Suprapubic skin (tissue), 3 donors: ENCODE results near the gene CNNM4.

Experiments used
- EP300 ChIP-seq: sonication (generic); formaldehyde crosslinking; IDR thresholded peaks from one replicate; pipeline ENCODE4 v1.6.1; 2017; ENCODE audit warnings: antibody characterized with exemption
- TF ChIP-seq, protein P1 (sequence below), 2 donors: fragments of 200-600 bp in 1 of 2; fragments of 450-650 bp in 1 of 2; sonication (generic) in 1 of 2; IDR thresholded peaks; one replicate each; pipeline ENCODE4 v1.5.1; 2016 to 2019; ENCODE audit warnings: antibody characterized with exemption in 2 of 2, mild to moderate bottlenecking in 1 of 2, moderate library complexity in 1 of 2

DNA sequence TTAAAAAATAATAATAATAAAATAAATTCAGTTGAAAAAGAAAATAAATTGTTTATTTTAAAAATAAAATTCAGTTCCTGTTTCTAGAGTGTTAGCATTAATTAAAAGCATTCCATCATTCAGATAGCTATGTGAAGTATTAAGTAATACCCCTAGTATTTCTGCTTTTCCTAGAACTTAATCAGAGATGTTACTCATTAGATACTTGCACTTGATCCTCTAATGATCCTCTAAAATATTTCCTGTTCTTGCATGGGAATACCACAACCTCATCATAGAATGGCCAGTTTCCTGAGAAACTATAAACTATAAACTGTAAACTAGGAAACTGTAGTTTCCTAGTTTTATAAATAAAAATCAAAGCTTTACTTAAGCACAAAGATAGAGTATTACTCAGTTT, 44.3 kb downstream of the CNNM4 start:
- TF ChIP-seq, protein P1, sequence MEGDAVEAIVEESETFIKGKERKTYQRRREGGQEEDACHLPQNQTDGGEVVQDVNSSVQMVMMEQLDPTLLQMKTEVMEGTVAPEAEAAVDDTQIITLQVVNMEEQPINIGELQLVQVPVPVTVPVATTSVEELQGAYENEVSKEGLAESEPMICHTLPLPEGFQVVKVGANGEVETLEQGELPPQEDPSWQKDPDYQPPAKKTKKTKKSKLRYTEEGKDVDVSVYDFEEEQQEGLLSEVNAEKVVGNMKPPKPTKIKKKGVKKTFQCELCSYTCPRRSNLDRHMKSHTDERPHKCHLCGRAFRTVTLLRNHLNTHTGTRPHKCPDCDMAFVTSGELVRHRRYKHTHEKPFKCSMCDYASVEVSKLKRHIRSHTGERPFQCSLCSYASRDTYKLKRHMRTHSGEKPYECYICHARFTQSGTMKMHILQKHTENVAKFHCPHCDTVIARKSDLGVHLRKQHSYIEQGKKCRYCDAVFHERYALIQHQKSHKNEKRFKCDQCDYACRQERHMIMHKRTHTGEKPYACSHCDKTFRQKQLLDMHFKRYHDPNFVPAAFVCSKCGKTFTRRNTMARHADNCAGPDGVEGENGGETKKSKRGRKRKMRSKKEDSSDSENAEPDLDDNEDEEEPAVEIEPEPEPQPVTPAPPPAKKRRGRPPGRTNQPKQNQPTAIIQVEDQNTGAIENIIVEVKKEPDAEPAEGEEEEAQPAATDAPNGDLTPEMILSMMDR (IDR thresholded peaks at IDR 0.05) = no peak
- no peak for TF ChIP-seq EP300
